NK-92 (cell line): ENCODE measurements around the gene TAS2R30.
A peak's percentile ranks its signal among the peaks of the same experiment; 100 is the strongest.

ENCODE experiments used
- DNase-seq: peaks from one replicate; lab custom pipeline; 2025; ENCODE audit not compliant: unreplicated experiment; lab: John Stamatoyannopoulos, UW

The TAS2R30 gene, protein sequence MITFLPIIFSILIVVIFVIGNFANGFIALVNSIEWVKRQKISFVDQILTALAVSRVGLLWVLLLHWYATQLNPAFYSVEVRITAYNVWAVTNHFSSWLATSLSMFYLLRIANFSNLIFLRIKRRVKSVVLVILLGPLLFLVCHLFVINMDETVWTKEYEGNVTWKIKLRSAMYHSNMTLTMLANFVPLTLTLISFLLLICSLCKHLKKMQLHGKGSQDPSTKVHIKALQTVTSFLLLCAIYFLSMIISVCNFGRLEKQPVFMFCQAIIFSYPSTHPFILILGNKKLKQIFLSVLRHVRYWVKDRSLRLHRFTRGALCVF

DNA sequence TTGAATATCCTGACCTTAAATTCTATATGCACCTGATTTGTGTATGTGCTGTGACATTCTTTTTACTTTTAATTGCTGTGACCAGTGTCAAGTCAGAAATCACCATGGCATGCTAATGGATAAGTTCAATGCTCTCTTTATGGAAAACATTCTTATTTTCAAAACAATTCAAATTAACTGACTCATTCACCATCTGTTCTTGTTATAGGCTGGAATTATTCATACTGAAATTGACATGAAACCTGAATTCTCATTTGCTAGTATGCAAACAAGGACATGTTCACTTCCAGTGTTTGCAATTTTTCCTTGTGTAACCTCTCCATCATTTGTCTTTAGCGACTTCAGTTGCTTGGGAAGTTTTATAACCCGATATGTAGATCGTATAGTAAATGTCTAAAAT is at the start of gene TAS2R30:
Gene TAS2R30, minus strand, starts transcription at position 340 of the 400 bp plus-strand sequence. CDS start 400 bp downstream, outside the sequence.
- no peak for DNase-seq

DNA sequence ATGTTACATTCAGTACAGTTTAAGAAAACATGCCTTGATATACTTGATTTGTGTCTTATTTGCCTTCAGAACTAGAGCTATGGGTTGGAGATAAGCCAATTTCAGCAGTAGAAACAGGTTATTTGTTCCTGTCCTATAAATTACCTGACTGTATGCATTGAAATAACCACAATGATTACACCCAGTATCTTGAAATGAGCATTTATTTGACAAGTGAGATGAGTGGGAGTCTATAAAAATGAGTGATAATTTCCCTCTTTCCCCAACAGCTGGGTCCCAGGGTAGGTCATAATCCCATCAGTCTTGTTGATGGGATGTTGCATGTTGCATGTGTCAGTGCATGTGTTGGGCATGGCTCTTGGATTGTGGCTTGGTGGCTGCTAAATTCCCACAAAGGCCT is 48.6 kb upstream of the TAS2R30 start:
- no peak for DNase-seq

DNA sequence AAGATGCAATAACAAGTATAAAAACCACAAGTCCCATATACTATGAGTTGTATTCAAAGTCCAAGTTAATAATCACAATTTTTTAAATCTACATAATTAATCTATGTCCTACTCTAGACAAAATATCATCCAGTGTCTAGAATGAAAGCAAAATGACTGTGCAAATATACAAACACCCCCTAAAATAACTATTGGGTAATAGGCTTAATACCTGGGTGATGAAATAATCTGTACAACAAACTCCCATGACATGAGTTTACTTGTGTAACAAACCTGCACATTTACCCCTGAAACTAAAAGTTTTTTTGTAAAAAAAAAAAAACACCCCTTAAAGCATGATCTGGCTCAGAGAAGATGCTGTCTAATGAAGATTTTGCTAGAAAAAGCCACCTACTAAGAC is 48.1 kb upstream of the TAS2R30 start:
- DNase-seq: no peak

DNA sequence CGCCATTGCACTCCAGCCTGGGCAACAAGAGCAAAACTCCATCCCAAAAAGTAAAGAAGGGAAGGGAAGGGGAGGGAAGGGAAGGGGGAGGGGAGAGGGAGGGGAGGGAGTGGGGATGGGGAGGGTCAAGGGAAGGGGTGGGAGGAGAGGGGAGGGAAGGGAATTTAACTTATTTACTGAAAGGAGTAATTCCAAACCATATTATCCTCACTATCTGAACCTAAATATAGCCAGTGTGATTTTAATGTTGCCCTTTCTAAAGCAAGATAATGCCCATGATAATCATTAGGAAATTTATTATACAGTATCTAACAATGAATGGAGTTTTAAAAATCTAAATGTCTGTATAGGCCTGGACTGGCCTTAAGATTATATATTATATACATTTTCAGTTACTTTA is 43.8 kb upstream of the TAS2R30 start:
- DNase-seq: no peak

DNA sequence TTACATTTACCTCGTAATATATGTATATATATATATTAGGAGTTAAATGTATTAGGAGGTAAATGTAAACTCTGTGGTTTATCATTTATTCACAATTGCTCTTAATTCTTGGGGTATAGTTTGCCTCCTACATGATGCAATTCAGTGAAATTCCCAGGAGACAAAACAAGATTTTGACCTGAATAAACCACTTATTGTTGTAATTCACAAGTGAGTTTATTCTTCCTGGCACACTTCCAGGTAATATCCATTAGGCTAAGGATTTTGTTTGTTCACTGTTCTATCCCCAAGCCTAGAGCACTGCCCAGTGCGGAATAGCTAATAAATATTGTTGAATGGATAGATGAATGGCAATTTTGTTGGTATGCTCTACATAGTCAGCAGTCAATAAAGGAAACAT is 39.6 kb upstream of the TAS2R30 start:
- DNase-seq: no peak

DNA sequence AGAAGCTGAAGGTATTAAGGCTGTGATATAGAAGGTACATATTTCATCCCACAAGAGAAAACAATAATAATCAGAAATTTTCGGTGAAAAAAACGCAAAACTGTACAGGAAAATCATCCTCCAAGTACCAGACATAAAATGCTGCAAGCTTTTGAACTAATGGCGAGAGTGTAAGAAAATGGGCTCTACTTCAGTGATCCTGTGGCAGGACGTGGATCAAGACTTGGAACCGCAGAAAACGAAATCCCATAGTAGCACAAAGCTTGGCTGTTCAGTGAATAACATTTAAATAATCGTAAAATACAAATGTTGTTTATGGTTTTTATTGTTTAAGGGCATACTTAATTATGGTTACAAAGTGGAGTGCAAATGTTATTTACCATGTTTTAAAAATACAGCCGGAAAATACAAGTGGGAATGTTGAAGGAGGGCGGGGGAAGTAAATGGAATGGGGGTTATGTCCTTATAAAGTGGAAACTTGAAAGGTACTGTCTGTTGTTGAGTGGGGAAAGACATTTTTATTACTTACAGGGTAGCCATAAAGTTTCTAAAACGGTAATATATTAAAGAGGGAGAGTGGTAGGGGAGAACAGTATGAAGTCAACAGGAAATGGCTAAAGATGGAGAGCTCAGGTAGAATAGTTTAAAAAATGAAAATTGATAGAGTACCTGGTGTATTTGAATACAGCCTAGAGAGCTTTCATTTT is 37.7 kb upstream of the TAS2R30 start:
- DNase-seq: no peak

DNA sequence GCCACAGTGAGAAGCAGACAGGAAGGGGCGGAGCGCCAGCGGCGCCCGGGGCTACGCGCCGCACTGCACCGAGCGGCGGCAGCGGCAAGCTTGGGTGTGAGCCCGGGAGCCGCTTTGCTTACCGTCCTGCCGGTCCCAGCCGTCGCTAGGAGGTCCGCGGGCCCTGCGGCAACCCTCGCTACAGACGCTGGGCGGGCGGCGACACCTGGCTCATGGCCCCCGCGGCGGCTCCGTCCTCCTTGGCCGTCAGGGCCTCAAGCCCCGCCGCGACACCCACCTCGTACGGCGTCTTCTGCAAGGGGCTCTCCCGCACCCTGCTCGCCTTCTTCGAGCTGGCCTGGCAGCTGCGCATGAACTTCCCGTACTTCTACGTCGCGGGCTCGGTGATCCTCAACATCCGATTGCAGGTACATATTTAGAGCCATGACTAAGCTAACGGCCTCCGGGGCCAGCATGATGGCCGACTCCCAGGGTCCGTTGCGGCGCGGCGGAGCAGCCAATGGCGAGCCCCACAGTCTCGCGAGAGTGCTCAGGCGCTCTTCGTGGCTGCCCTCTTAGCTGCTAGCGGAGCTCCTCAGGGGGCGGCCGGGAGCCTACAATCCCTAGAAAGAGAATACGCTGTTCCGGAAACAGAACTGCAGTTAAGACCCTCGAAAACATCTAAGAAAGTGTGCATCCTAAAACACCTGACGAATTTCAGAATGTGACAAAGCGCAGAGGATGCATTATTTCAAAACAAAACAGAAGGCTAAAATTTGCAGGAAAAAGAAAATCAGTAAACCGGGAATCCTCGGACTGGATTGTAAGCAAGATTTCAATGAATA is 36.9 kb upstream of the TAS2R30 start, which contains the start of gene SMIM10L1:
Gene SMIM10L1, plus strand, starts transcription at position 50 of the 824 bp plus-strand sequence. Its CDS starts 163 bp downstream, at position 213.
- peak; percentile 29 for DNase-seq

DNA sequence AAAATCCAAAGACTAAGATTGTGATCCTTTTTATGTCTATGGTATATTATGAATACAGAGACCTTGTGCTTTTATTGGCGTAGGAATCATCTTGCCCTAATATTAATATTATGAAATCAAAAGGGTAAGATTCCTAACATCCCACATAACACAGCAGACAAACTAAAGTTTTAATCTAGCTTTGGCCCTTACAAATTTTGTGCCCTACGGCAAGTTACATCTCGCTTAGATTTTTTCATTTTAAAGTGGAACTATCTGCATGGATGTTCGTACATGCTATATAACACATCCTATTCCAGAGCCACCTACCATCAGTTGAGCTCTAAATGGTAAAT is 36.3 kb upstream of the TAS2R30 start:
- no peak for DNase-seq

DNA sequence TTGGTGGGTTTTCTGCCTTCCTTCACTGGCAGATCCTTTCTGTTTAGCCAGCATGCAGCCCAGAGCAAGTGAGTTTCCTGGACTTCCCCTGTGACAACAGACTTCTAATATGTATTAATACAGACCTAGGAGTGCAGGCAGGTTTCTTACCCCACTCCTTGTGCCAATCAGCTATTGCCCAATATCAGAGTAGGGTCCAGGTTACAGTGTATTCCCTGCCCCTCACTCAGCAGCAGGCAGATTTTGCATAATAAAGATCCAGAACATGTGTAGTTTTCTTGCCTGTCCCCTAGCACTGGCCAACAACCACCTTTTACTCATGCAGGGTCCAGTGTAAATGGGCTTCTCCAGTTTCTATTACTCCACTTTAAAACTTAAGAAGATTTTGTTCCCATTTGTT is 31.9 kb upstream of the TAS2R30 start:
- DNase-seq: no peak

DNA sequence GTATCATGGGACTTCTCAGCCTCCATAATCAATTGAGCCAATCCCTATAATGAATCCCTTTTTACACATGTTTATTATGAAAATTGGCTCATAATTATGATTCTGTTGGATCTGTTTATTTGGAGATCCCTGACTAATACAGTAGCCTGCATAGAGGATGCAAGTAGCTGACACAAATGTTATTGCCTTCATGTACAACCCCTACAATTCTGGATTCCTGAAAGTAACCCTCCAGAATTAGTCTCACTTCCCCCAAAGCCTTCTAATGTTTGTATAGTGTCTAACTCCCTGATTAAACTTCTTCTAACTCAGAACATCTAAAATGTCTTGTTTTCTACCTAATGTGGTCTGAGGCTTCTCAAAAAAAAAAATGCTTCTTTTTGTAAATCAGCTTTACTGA is 29.9 kb upstream of the TAS2R30 start:
- DNase-seq: no peak

DNA sequence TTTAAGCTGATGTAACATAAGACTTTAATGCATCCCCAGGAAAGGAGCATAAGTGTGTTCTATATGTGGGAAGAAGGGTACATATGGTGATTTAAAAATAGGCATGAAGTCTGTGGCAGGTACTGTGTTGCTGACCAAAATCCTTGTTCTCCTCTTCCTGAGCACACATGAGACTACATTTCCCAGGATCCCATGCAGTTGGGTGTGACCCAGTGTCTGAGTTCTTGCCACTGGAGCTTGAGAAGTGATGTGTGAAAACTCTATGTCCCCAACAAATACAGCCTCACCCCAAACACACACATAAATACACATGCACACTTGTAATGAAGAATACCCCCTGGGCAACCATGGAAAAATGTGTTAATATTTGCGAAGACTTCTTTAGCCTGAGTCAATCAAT is 28.1 kb upstream of the TAS2R30 start:
- DNase-seq: no peak

DNA sequence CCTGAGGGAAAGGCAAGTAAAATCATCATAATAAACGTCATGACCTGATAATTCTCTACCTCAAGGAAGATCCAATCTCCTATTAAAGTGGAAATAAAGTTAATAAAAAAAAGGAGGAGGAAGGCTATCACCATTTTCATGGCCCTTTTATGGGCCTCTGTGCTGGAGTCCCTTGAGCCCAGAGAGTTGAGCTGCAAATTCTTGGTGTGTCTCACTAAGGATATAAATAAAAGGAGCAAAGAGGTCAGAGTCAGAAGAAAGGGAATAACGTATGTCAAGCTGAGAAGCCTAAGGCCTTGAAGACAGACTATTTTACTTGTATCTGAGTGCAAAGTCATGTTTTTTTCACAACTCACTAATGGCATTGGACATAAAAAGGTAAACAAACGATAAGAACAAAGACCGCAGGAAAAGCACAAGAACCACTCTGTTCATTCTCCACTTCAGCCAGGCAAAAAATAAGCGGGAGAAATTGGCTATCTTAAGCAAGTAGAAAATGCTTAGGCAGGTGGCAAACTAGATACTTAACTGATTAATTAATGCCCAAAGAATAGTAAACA is 24.5 kb upstream of the TAS2R30 start:
- no peak for DNase-seq

DNA sequence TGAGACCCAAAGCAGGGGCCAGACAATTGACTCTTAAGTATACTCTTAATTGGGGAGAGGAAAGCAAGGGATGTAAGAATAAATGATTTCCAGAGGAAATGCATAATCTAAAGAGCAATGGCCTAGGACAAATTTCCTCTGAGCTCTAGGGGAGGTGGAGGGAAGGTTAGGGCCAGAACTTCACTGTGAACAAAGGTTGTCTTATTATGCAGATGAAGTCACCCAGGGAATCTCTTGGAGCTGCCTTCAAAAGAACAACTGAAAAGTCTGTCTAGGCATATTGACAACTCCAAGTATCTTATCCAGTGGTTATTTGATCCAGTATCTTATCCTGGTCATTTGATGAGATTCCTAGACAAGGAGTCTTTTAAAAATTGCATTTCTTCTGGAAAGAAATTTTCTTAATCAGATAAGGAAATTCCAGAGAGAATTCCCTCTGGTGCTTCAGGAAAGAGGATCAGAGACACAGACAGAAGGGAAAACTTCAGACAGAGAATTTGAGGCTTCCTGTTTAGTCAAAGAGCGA is 20.0 kb upstream of the TAS2R30 start:
- no peak for DNase-seq

DNA sequence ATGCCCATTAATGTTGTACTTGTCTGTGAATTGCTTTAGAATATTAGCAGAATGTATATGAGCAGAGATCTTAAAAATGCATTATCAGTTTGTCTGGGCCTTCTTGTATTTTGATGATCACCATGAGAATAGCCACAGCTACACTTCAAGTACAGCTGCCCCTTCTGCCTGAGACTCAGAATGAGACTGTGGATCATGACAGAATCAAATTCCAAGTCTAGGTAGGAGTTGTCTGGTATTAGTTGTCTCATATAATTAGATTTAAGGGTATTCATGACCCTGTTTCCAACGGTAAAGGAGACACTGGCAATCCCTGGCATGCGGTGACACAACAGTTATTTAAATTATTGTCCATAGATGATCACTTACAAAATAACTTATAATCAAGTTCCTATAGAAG is 18.3 kb upstream of the TAS2R30 start:
- no peak for DNase-seq

DNA sequence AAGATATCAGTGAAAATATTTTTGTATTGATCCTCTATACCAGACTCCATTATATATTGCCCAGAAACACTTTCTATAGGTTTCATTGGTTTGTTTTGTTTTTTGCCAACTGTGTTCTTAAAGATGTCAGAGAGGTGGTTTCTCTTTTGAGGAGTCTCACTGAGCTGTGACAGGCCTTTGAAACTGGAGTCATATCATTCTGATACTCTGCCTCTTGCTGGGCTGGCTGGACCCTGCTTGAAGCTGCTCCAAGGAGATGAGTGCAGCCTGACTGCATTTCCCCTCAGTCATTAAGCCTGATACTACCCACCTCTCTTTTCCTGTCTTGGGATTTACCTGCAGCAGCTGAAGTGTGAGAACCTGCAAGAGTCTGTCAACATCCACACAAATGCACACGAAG is 16.4 kb upstream of the TAS2R30 start:
- DNase-seq: no peak

DNA sequence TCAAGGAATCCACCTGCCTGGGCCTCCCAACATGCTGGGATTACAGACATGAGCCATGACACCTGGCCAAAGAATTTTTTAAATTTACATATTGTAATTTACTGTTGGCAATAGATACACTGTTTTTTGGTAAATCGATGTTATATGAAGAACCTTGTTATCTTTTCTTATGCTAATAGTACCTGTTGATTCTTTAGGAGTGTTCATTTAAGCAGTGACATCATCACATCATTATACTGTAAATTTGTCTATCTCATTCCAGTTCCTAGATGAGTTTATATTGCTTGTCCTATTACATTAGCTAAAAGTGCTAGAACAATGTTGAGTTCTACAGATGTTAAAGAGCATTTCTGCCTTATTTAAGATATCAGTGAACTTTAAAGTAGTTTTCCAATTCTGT is 13.0 kb upstream of the TAS2R30 start:
- no peak for DNase-seq

DNA sequence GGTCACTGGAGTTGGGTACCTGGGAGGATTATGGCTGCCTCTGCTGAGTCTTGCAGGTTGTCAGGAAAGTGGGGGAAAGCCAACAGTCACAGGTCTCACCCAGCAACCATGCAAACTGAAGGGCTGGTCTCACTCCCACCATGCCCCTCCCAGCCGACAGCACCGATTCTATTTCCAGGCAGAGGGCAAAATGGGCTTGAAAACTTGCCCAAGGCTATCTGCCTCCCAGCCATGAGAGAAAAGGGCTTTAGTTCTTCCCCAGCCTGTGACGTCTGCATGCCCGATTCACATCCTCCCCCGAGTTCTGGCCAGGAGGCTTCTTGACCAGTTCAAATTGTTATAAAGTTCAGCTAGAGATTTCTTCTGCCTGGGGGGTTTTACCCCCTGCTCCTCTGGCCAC is 9.9 kb upstream of the TAS2R30 start:
- DNase-seq: no peak

DNA sequence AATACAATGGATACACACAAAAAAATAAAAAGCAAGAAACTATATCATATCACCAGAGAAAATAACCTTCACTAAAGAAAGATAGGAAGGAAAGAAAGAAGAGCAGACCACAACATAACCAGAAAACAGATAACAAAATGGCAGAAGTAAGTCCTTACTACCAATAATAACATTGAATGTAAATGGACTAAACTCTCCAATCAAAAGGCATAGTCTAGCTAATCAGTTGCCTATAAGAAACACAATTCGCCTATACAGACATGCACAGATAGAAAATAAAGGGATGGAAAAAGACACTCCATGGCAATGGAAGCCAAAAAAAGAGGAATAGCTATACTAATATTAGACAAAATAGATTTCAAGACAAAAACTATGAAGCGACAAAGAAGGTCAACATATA is 8.9 kb upstream of the TAS2R30 start:
- no peak for DNase-seq

DNA sequence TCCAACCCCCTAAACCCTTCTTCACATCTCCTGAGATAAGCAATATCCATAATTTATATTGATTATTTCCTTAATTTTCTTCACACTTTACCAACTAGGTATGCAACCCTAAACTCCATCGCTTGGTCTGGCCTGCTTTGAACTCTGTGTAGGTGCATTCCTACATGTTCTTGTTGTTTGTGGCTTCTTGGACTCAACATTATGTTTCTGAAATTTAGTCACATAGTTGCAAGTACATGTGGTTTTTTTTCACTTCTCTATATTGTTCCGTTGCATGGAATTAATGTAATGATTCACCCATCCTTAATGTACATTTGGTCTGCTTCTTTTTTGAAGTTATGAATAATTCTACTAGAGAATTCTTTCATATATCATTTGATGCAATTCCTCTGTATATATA is 1.6 kb upstream of the TAS2R30 start:
- no peak for DNase-seq

DNA sequence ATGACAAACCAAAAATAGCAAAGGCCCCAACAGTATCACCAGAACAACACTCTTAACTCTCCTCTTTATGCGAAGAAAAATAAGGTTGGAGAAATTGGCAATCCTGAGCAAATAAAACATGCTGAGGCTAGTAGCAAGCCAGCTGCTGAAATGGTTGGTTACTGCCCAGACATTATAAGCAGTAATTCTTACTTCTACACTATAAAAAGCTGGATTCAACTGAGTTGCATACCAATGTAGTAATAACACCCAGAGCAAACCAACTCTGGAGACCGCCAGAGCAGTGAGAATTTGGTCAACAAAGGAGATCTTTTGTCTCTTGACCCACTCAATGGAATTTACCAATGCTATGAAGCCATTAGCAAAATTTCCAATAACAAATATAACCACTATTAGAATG is 628 bp downstream of the TAS2R30 start:
- no peak for DNase-seq

DNA sequence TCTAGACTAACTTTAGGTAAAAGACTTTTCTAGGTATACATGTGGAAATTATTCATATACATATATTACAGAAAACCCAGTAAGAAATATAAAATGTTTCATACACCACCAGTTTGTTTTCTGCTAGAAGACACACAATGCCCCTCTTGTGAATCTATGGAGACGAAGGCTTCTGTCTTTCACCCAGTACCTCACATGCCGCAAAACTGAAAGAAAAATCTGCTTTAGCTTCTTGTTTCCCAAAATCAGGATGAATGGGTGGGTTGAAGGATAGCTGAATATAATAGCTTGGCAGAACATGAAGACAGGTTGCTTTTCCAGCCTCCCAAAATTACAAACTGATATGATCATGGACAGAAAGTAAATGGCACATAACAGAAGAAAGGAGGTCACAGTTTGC is 1.3 kb downstream of the TAS2R30 start:
- DNase-seq: no peak
